Mucosa of descending colon (tissue), 3 donors: ENCODE data around the gene SNX13. TPM values are rescaled to one million over a fixed set of nuclear protein-coding genes. Genes with fewer than 3 reads are reported as not detected.

ENCODE experiments used
- ATAC-seq: fragments of 200-7000 bp; cut with Tn5 transposase; one replicate; pipeline ENCODE4 v1.9.1; 2020; ENCODE audit warnings: mild to moderate bottlenecking, moderate library complexity
- DNase-seq, 3 donors: peaks; one replicate each; pipeline ENCODE4 v3.0.0-alpha.2; 2020
- H3K36me3 ChIP-seq: fragments of 200-600 bp; one replicate; pipeline ENCODE4 v1.8.0; 2021; ENCODE audit warnings: low read depth, mild to moderate bottlenecking
- H3K4me1 ChIP-seq: fragments of 200-600 bp; one replicate; pipeline ENCODE4 v1.8.0; 2021; ENCODE audit warnings: low read depth, mild to moderate bottlenecking
- H3K4me3 ChIP-seq: fragments of 200-600 bp; one replicate; pipeline ENCODE4 v1.8.0; 2021; ENCODE audit warnings: mild to moderate bottlenecking
- H3K9me3 ChIP-seq: fragments of 200-600 bp; one replicate; pipeline ENCODE4 v1.8.0; 2021; ENCODE audit warnings: mild to moderate bottlenecking
- intact Hi-C, 2 donors: fragments of 100-400 bp; cut with DNase I in 1 of 2; cut with micrococcal nuclease in 1 of 2; formaldehyde crosslinking; loops; one replicate each; pipeline versions ENCODE4 v1.11.0 to v1.11.1; 2022; cut with DNase I, micrococcal nuclease
- total RNA-seq, 3 donors: library from RNA; stranded (reverse); fragmentation: NEBNext Ultra II Directional in 2 of 3; extraction: Animal tissue kit (Norgen Biotek cat#: 25700) in 2 of 3; gene quantifications; one replicate each; pipeline versions ENCODE4 v1.2.1 to v1.2.4, GENCODE V29; 2021 to 2023
- TF ChIP-seq, protein P1 (sequence below): fragments of 200-600 bp; IDR thresholded peaks from one replicate; pipeline ENCODE4 v1.8.0; 2022; ENCODE audit warnings: antibody characterized with exemption, mild to moderate bottlenecking
- donor health status: DM: no; HTN: no; CAD: no; lungs with moderate emphysema.
- donor health status: DM: no; HTN: no; CAD: no.
- donor health status: DM: no; HTN: yes; CAD: no.

SNX13 gene
- total RNA-seq, 3 donors from 2014 or later: 72.2 to 89.4 (median 72.6) TPM

- Histone ChIP-seq H3K4me3 (no peak overlapping the region), H3K4me1 (no peaks in the 10 kb centered on the region), H3K9me3 (no peaks in the 10 kb centered on the region), H3K36me3 (peaks cover 4% of the 10 kb centered on the region)
- no peak for ATAC-seq
- TF ChIP-seq, protein P1, sequence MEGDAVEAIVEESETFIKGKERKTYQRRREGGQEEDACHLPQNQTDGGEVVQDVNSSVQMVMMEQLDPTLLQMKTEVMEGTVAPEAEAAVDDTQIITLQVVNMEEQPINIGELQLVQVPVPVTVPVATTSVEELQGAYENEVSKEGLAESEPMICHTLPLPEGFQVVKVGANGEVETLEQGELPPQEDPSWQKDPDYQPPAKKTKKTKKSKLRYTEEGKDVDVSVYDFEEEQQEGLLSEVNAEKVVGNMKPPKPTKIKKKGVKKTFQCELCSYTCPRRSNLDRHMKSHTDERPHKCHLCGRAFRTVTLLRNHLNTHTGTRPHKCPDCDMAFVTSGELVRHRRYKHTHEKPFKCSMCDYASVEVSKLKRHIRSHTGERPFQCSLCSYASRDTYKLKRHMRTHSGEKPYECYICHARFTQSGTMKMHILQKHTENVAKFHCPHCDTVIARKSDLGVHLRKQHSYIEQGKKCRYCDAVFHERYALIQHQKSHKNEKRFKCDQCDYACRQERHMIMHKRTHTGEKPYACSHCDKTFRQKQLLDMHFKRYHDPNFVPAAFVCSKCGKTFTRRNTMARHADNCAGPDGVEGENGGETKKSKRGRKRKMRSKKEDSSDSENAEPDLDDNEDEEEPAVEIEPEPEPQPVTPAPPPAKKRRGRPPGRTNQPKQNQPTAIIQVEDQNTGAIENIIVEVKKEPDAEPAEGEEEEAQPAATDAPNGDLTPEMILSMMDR: no peak
- DNase-seq: no peak
- intact Hi-C loops: no loop called here
These were observed 138.2 kb downstream of the SNX13 start for GRCh38 chr7:17802056-17802455.

GRCh38 chr7:17792075-17792936, 148.0 kb downstream of the SNX13 start:
- ATAC-seq (no peak), DNase-seq (no peak)
- TF ChIP-seq, protein P1: no peak

DNA sequence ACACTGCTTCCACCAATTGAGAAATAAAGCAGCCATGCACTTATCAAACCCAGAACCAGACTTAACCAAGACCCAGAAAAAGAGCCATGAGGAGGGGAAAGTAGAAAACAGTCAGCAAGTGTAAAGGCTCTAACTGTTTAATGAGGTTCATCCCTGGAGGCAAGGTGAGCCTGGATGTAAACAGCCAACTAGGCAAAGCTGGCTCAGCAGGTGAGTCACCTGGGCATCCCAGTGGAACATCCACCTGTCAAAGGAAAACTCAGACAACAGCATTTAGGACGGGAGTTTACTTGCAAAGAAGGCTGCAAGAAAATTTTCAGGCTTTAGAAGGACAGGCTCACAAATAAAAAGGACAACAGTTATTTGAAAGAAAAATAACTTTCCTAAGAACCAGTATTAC, 153.0 kb downstream of the SNX13 start:
- Histone ChIP-seq H3K9me3 (no peaks in the 10 kb centered on the region), H3K4me3 (no peak overlapping the region), H3K4me1 (no peaks in the 10 kb centered on the region), H3K36me3 (no peaks in the 10 kb centered on the region)
- DNase-seq (no peak), ATAC-seq (no peak)
- intact Hi-C loops: no loop called here
- TF ChIP-seq, protein P1: no peak

More at GRCh38 chr7:17792075-17792936, 148.0 kb downstream of the SNX13 start:
- H3K4me1 ChIP-seq: no peaks in the 10 kb centered on the region
- no peaks in the 10 kb centered on the region for H3K9me3 ChIP-seq
- intact Hi-C loops: no loop called here
- H3K4me3 ChIP-seq: no peak overlapping the region
- H3K36me3 ChIP-seq: no peaks in the 10 kb centered on the region

DNA sequence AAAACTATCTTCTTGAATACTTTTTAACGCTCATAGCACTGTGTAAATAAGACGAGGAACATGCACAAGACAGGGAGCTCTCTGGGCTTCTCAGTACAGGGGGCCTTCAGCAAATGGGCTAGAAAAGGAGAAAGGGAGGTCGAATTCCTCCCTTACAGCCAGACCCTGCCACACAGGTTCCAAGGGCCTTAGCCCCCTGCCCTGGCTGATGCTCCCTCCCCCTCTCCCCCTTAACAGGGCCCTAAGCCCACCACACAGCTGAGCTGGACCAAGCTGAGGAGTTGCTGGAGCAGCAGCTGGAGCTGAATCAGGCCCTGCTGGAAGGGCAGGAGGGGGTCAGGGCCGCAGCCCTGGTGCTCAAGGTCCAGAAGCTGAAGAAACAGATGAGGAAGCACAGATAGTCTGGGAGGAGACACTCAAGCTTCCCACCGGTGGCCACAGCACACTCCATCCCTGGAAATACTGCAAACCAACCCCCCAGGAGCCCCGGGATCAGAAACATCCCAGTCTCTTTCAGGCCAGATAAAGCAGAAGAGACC, 153.9 kb downstream of the SNX13 start:
- intact Hi-C loops: no loop called here
- TF ChIP-seq, protein P1: no peak
- H3K4me3 ChIP-seq: no peak overlapping the region
- no peaks in the 10 kb centered on the region for H3K4me1 ChIP-seq
- H3K9me3 ChIP-seq: no peaks in the 10 kb centered on the region
- ATAC-seq (peak; percentile 10), DNase-seq (no peak)
- no peaks in the 10 kb centered on the region for H3K36me3 ChIP-seq

- TF ChIP-seq, protein P1: no peak
- DNase-seq (no peak), ATAC-seq (no peak)
- H3K9me3 ChIP-seq: no peaks in the 10 kb centered on the region
- H3K4me3 ChIP-seq: no peak overlapping the region
- H3K4me1 ChIP-seq: no peaks in the 10 kb centered on the region
- intact Hi-C loops: no loop called here
- no peaks in the 10 kb centered on the region for H3K36me3 ChIP-seq
These were observed 158.1 kb downstream of the SNX13 start for GRCh38 chr7:17782216-17782549.
